Smooth muscle cell (in vitro differentiated cells): ENCODE results near the gene ADSS1. TPM values are rescaled to one million over a fixed set of nuclear protein-coding genes. Genes with fewer than 3 reads are reported as not detected.

Source experiments
- DNase-seq: peaks from one replicate; lab custom pipeline; 2025; ENCODE audit not compliant: unreplicated experiment; lab: John Stamatoyannopoulos, UW
- H2AFZ ChIP-seq: fragments of 200-600 bp; sonication (generic); 2 replicates; pipeline ENCODE4 v1.6.0; 2016; ENCODE audit warnings: antibody characterized with exemption, low read depth, mild to moderate bottlenecking
- H3F3A ChIP-seq: fragments of 200-600 bp; sonication (generic); 2 replicates; pipeline ENCODE4 v1.6.0; 2017; ENCODE audit warnings: antibody characterized with exemption, low read depth
- H3K27ac ChIP-seq: fragments of 200-600 bp; sonication (generic); 2 replicates; pipeline ENCODE4 v1.5.1; 2016; ENCODE audit warnings: low read depth, mild to moderate bottlenecking
- H3K27me3 ChIP-seq: fragments of 200-600 bp; sonication (generic); 2 replicates; pipeline ENCODE4 v1.6.1; 2016; ENCODE audit warnings: low read depth, mild to moderate bottlenecking
- H3K36me3 ChIP-seq: fragments of 200-600 bp; sonication (generic); 2 replicates; pipeline ENCODE4 v1.5.1; 2016; ENCODE audit warnings: low read depth
- H3K4me1 ChIP-seq: fragments of 200-600 bp; sonication (generic); 2 replicates; pipeline ENCODE4 v1.5.1; 2016; ENCODE audit warnings: low read depth
- H3K4me2 ChIP-seq: fragments of 200-600 bp; sonication (generic); 2 replicates; pipeline ENCODE4 v1.6.0; 2016; ENCODE audit warnings: mild to moderate bottlenecking
- H3K4me3 ChIP-seq: fragments of 200-600 bp; sonication (generic); 2 replicates; pipeline ENCODE4 v1.5.1; 2016; ENCODE audit warnings: mild to moderate bottlenecking
- H3K79me2 ChIP-seq: fragments of 200-600 bp; sonication (generic); 2 replicates; pipeline ENCODE4 v1.6.0; 2016; ENCODE audit warnings: low read depth, mild to moderate bottlenecking
- H3K9ac ChIP-seq: fragments of 200-600 bp; sonication (generic); 2 replicates; pipeline ENCODE4 v1.6.0; 2016; ENCODE audit warnings: low read depth
- H3K9me3 ChIP-seq: fragments of 200-600 bp; sonication (generic); replicated peaks from 2 replicates; pipeline ENCODE4 v1.5.1; 2016; ENCODE audit warnings: low read depth
- H4K20me1 ChIP-seq: fragments of 200-600 bp; sonication (generic); 2 replicates; pipeline ENCODE4 v1.6.0; 2016; ENCODE audit warnings: low read depth
- WGBS: methylation state at CpG from one replicate; pipeline ENCODE4 v1.1.7; 2016; ENCODE audit warnings: low lambda C conversion rate; 5-methylcytosine and 5-hydroxymethylcytosine counted together
- polyA plus RNA-seq: library from polyadenylated mRNA; unstranded; fragments of >200 nt; fragmentation: Nextera tagmentation; extraction: Ambion mirVana; gene quantifications from 2 replicates; pipeline ENCODE4 v1.2.1, GENCODE V29; 2016
- total RNA-seq: library from RNA; depleted of rRNA; stranded (reverse); fragments of >200 nt; gene quantifications from 2 replicates; pipeline ENCODE4 v1.2.3, GENCODE V29; 2014
- TF ChIP-seq, protein P1 (sequence below): fragments of 200-600 bp; sonication (generic); IDR thresholded peaks from 2 replicates; pipeline ENCODE4 v1.5.1; 2017; ENCODE audit warnings: borderline replicate concordance, mild to moderate bottlenecking, antibody characterized with exemption; ENCODE audit not compliant: insufficient read depth, poor library complexity, severe bottlenecking

The ADSS1 gene
- total and polyA plus RNA-seq, 2 experiments from 2014 or later = 7.8 to 43.0 TPM

DNA sequence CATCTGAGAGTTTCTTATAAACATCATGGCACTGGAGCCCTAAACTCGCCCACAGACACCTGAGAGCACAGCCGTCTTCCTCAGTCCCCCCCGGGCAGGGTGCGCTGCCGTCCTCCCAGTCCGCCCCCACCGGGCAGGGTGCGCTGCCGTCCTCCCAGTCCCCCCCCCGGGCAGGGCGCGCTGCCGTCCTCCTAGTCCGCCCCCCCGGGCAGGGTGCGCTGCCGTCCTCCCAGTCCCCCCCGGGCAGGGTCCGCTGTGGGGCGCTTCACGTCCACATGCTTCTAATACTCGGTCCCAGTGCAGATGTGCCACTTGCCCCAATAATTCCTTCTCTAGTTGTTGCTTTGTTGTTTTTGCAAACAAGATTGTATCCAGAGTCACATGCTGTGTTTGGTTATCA, 6.9 kb upstream of the ADSS1 start:
- no peak for DNase-seq
- Histone ChIP-seq H3F3A (no peaks in the 10 kb centered on the region), H3K9ac (no peak overlapping the region), H3K27me3 (no peaks in the 10 kb centered on the region), H3K4me3 (no peak overlapping the region), H3K27ac (no peak overlapping the region), H3K9me3 (no peaks in the 10 kb centered on the region), H4K20me1 (peaks cover 8% of the 10 kb centered on the region), H2AFZ (no peak overlapping the region), H3K4me1 (no peaks in the 10 kb centered on the region), H3K79me2 (no peaks in the 10 kb centered on the region), H3K36me3 (no peaks in the 10 kb centered on the region), H3K4me2 (no peak overlapping the region)
- TF ChIP-seq, protein P1, sequence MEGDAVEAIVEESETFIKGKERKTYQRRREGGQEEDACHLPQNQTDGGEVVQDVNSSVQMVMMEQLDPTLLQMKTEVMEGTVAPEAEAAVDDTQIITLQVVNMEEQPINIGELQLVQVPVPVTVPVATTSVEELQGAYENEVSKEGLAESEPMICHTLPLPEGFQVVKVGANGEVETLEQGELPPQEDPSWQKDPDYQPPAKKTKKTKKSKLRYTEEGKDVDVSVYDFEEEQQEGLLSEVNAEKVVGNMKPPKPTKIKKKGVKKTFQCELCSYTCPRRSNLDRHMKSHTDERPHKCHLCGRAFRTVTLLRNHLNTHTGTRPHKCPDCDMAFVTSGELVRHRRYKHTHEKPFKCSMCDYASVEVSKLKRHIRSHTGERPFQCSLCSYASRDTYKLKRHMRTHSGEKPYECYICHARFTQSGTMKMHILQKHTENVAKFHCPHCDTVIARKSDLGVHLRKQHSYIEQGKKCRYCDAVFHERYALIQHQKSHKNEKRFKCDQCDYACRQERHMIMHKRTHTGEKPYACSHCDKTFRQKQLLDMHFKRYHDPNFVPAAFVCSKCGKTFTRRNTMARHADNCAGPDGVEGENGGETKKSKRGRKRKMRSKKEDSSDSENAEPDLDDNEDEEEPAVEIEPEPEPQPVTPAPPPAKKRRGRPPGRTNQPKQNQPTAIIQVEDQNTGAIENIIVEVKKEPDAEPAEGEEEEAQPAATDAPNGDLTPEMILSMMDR = no peak
- WGBS = 95% methylated on average over 6 of the region's 22 CpGs

DNA sequence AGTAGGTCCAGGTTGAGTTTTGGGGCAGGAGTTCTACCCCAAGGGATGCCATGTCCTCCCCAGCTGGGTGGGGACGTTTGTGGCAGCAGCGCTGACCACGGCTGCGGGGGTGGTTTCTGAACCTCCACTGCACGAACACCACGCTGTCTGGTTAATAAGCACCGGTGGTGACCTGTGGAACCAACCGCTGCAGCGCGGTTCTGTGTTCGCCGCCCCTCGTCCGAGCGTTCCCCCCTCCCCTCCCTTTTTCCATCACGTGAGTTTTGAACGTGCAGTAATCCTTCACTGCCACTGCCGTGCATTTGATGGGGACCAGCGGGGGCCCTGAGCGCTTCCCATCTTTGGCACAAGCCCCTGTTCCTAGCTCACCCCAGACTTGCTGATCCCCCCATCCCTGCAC, 6.4 kb upstream of the ADSS1 start:
- Histone ChIP-seq H3K4me2 (no peak overlapping the region), H3K36me3 (no peaks in the 10 kb centered on the region), H4K20me1 (peaks cover 13% of the 10 kb centered on the region), H3K27me3 (no peaks in the 10 kb centered on the region), H3K9ac (no peak overlapping the region), H3K27ac (no peak overlapping the region), H3F3A (no peaks in the 10 kb centered on the region), H3K4me1 (no peaks in the 10 kb centered on the region), H2AFZ (no peak overlapping the region), H3K4me3 (no peak overlapping the region), H3K9me3 (no peaks in the 10 kb centered on the region), H3K79me2 (no peaks in the 10 kb centered on the region)
- TF ChIP-seq, protein P1 = no peak
- WGBS = 81% methylated on average over 11 of the region's 20 CpGs
- DNase-seq = no peak

- 87% methylated on average over 5 of the region's 10 CpGs for WGBS
- no peaks in the 10 kb centered on the region for H3K4me1 ChIP-seq
- no peak overlapping the region for H3K27ac ChIP-seq
- no peak overlapping the region for H2AFZ ChIP-seq
- no peak overlapping the region for H3K4me3 ChIP-seq
- no peak for DNase-seq
- H4K20me1 ChIP-seq = peaks cover 15% of the 10 kb centered on the region
- H3K4me2 ChIP-seq = no peak overlapping the region
- H3K79me2 ChIP-seq = no peaks in the 10 kb centered on the region
- H3K36me3 ChIP-seq = no peaks in the 10 kb centered on the region
- H3K9ac ChIP-seq = no peak overlapping the region
- no peaks in the 10 kb centered on the region for H3F3A ChIP-seq
- H3K27me3 ChIP-seq = no peaks in the 10 kb centered on the region
- H3K9me3 ChIP-seq = no peaks in the 10 kb centered on the region
- TF ChIP-seq, protein P1 = no peak
Observed at GRCh38 chr14:104718147-104718546, 5.9 kb upstream of the ADSS1 start.

DNA sequence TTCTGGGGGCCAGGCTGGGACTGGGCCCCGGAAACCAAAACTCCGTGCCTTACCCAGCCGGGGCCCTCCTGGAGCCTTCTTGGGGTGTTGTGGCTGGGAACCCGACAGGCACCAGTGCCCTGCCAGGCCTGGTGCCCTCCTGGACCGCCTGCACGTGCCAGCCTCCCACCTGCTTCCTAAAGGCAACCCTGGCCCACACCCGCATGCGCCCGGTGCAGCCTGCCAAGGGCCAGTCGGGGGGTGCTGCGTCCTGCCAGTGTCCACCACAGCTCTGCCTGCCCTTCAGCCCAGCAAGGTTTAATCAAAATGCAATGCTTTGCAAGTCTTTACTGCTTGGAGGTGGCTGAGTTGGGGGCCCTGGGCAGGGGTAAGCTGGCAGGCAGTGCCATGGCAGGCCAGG, 5.2 kb upstream of the ADSS1 start:
- Histone ChIP-seq H3K9ac (no peak overlapping the region), H3K4me2 (no peak overlapping the region), H4K20me1 (peaks cover 15% of the 10 kb centered on the region), H3F3A (no peaks in the 10 kb centered on the region), H3K9me3 (no peaks in the 10 kb centered on the region), H3K4me3 (no peak overlapping the region), H3K79me2 (no peaks in the 10 kb centered on the region), H3K27me3 (no peaks in the 10 kb centered on the region), H3K27ac (no peak overlapping the region), H3K36me3 (no peaks in the 10 kb centered on the region), H3K4me1 (no peaks in the 10 kb centered on the region), H2AFZ (no peak overlapping the region)
- WGBS = 99% methylated on average over 11 of the region's 11 CpGs
- no peak for DNase-seq
- TF ChIP-seq, protein P1 = no peak
